GM13977 (cell line): ENCODE data around the gene SUPT3H.
"Not testable (repeated sequence)": the region's sequence is repeated elsewhere in the genome, so short reads cannot be mapped to it uniquely, and the experiment has no call there.

ENCODE experiments used
- DNase-seq: peaks from one replicate; pipeline ENCODE4 v3.0.0; 2012; ENCODE audit warnings: low spot score
- CTCF ChIP-seq: IDR thresholded peaks from 2 replicates; pipeline ENCODE4 v1.5.1; 2012; ENCODE audit warnings: mild to moderate bottlenecking, control low read depth; ENCODE audit not compliant: insufficient read depth; ENCODE audit errors: extremely low read depth, missing control alignments
- in situ Hi-C: fragments of 300-500 bp; cut with MboI; formaldehyde crosslinking; loops from one replicate; pipeline ENCODE4 v1.12.0; 2022; ENCODE audit warnings: low sequenced_read_pairs, low pct_unique_long_range_greater_than_20kb, mixed read lengths, inconsistent platforms; ENCODE audit not compliant: unreplicated experiment

SUPT3H gene

GRCh38 chr6:45293306-45293705 lies 84.4 kb downstream of the SUPT3H start:
- no peak for DNase-seq
- in situ Hi-C loops, result no loop called here
- TF ChIP-seq CTCF, result no peak

GRCh38 chr6:45289751-45290514 lies 87.8 kb downstream of the SUPT3H start:
- no peak for DNase-seq
- no peak for TF ChIP-seq CTCF
- in situ Hi-C loops, result no loop called here

GRCh38 chr6:45286707-45287106 lies 91.0 kb downstream of the SUPT3H start:
- in situ Hi-C loops, DNase-seq: not testable (repeated sequence)

GRCh38 chr6:45278367-45278766 lies 99.4 kb downstream of the SUPT3H start:
- TF ChIP-seq CTCF, result no peak
- DNase-seq, result no peak
- in situ Hi-C loops, result no loop called here

- in situ Hi-C loops, DNase-seq: not testable (repeated sequence)
Observed at GRCh38 chr6:45277741-45278140, 100.0 kb downstream of the SUPT3H start.

GRCh38 chr6:45275358-45275757 lies 102.4 kb downstream of the SUPT3H start:
- DNase-seq, result no peak
- in situ Hi-C loops, result no loop called here
- no peak for TF ChIP-seq CTCF

- no peak for TF ChIP-seq CTCF
- DNase-seq, result no peak
- in situ Hi-C loops, result no loop called here
Observed at GRCh38 chr6:45272626-45273025, 105.1 kb downstream of the SUPT3H start.

GRCh38 chr6:45265246-45265645 lies 112.5 kb downstream of the SUPT3H start:
- no peak for TF ChIP-seq CTCF
- in situ Hi-C loops, result no loop called here
- no peak for DNase-seq
